H9 (cell line): ENCODE data around the gene MSMB. TPM values are rescaled to one million over a fixed set of nuclear protein-coding genes. Genes with fewer than 3 reads are reported as not detected.
"Not testable (repeated sequence)": the region's sequence is repeated elsewhere in the genome, so short reads cannot be mapped to it uniquely, and the experiment has no call there.

Experiments
- DNase-seq: peaks from one replicate; pipeline ENCODE4 v3.0.0-alpha.2; 2017
- H2AFZ ChIP-seq: one replicate; pipeline ENCODE4 v1.6.1; 2013; ENCODE audit warnings: mild to moderate bottlenecking, low read length, control low read depth, moderate library complexity
- H2AK5ac ChIP-seq: 2 replicates; pipeline ENCODE4 v1.6.1; 2013; ENCODE audit warnings: low read length, control low read depth, mixed read lengths; ENCODE audit not compliant: insufficient read length
- H2BK120ac ChIP-seq: one replicate; pipeline ENCODE4 v1.6.1; 2013; ENCODE audit warnings: low read depth, mild to moderate bottlenecking, low read length, control low read depth, inconsistent platforms; ENCODE audit not compliant: poor library complexity, severe bottlenecking
- H2BK12ac ChIP-seq: 2 replicates; pipeline ENCODE4 v1.6.1; 2013; ENCODE audit warnings: low read length, control low read depth, mixed read lengths, low read depth; ENCODE audit not compliant: insufficient read length
- H2BK15ac ChIP-seq: 2 replicates; pipeline ENCODE4 v1.6.1; 2013; ENCODE audit warnings: low read depth, low read length, control low read depth
- H2BK20ac ChIP-seq: one replicate; pipeline ENCODE4 v1.6.1; 2013; ENCODE audit warnings: low read depth, mild to moderate bottlenecking, low read length, control low read depth, inconsistent platforms; ENCODE audit not compliant: poor library complexity, severe bottlenecking
- H2BK5ac ChIP-seq: 2 replicates; pipeline ENCODE4 v1.6.1; 2013; ENCODE audit warnings: low read length, control low read depth, mixed read lengths; ENCODE audit not compliant: insufficient read length
- H3K14ac ChIP-seq: 2 replicates; pipeline ENCODE4 v1.6.1; 2013; ENCODE audit warnings: low read length, control low read depth; ENCODE audit not compliant: insufficient read depth
- H3K18ac ChIP-seq: 2 replicates; pipeline ENCODE4 v1.6.1; 2013; ENCODE audit warnings: low read depth, mild to moderate bottlenecking, mixed read lengths, low read length, control low read depth; ENCODE audit not compliant: insufficient read length
- H3K23ac ChIP-seq: 2 replicates; pipeline ENCODE4 v1.6.1; 2013; ENCODE audit warnings: low read length, control low read depth, mixed read lengths, low read depth; ENCODE audit not compliant: insufficient read length
- H3K23me2 ChIP-seq: 2 replicates; pipeline ENCODE4 v1.6.1; 2013; ENCODE audit warnings: low read depth, mild to moderate bottlenecking, mixed read lengths, low read length, control low read depth; ENCODE audit not compliant: insufficient read length, poor library complexity, severe bottlenecking
- H3K27ac ChIP-seq: 2 replicates; pipeline ENCODE4 v1.5.1; 2013; ENCODE audit warnings: low read length, control low read depth, mixed read lengths, low read depth; ENCODE audit not compliant: insufficient read length
- H3K27me3 ChIP-seq: 2 replicates; pipeline ENCODE4 v1.6.1; 2013; ENCODE audit warnings: low read length, control low read depth, inconsistent platforms; ENCODE audit not compliant: insufficient read depth
- H3K4ac ChIP-seq: 2 replicates; pipeline ENCODE4 v1.6.1; 2013; ENCODE audit warnings: low read depth, mild to moderate bottlenecking, control low read depth, inconsistent platforms, low read length, moderate library complexity
- H3K4me1 ChIP-seq: 2 replicates; pipeline ENCODE4 v1.6.1; 2013; ENCODE audit warnings: low read length, control low read depth, inconsistent platforms; ENCODE audit not compliant: insufficient read depth
- H3K4me2 ChIP-seq: 2 replicates; pipeline ENCODE4 v1.6.1; 2013; ENCODE audit warnings: low read length, control low read depth, mixed read lengths; ENCODE audit not compliant: insufficient read length, insufficient read depth
- H3K56ac ChIP-seq: 2 replicates; pipeline ENCODE4 v1.6.1; 2013; ENCODE audit warnings: low read depth, mild to moderate bottlenecking, mixed read lengths, low read length, control low read depth; ENCODE audit not compliant: insufficient read length
- H3K79me1 ChIP-seq: 2 replicates; pipeline ENCODE4 v1.6.1; 2013; ENCODE audit warnings: low read depth, mild to moderate bottlenecking, moderate library complexity, low read length, control low read depth, inconsistent platforms; ENCODE audit not compliant: insufficient read depth, poor library complexity, severe bottlenecking
- H3K79me2 ChIP-seq: 2 replicates; pipeline ENCODE4 v1.6.1; 2013; ENCODE audit warnings: low read length, control low read depth, inconsistent platforms; ENCODE audit not compliant: insufficient read depth
- H3K9ac ChIP-seq: 2 replicates; pipeline ENCODE4 v1.6.1; 2013; ENCODE audit warnings: low read length, control low read depth, mixed read lengths; ENCODE audit not compliant: insufficient read length; ENCODE audit errors: extremely low read depth
- H3K9me3 ChIP-seq: one replicate; pipeline ENCODE4 v1.6.1; 2013; ENCODE audit warnings: low read depth, low read length, inconsistent platforms; ENCODE audit not compliant: control insufficient read depth
- H3T11ph ChIP-seq: one replicate; pipeline ENCODE4 v1.6.1; 2013; ENCODE audit warnings: mild to moderate bottlenecking, low read length, control low read depth, inconsistent platforms
- H4K20me1 ChIP-seq: one replicate; pipeline ENCODE4 v1.6.1; 2013; ENCODE audit not compliant: control insufficient read depth, insufficient read length, insufficient read depth
- H4K5ac ChIP-seq: 2 replicates; pipeline ENCODE4 v1.6.1; 2013; ENCODE audit warnings: low read depth, mild to moderate bottlenecking, mixed read lengths, low read length, control low read depth; ENCODE audit not compliant: insufficient read length
- H4K8ac ChIP-seq: replicated peaks from 2 replicates; pipeline ENCODE4 v1.6.1; 2013; ENCODE audit warnings: low read length, control low read depth, mixed read lengths, low read depth; ENCODE audit not compliant: insufficient read length
- H4K91ac ChIP-seq: 2 replicates; pipeline ENCODE4 v1.6.1; 2013; ENCODE audit warnings: low read depth, mild to moderate bottlenecking, moderate library complexity, mixed read lengths, low read length, control low read depth; ENCODE audit not compliant: insufficient read length
- H3K27ac Mint-ChIP-seq, 3 experiments: 2 replicates in 2 of 3; 3 replicates in 1 of 3; pipeline ENCODE4 v1.8.0; 2020 to 2021; ENCODE audit warnings: mixed read lengths in 3 of 3, mild to moderate bottlenecking in 1 of 3, moderate library complexity in 1 of 3
- H3K27me3 Mint-ChIP-seq: 2 replicates; pipeline ENCODE4 v1.8.0; 2021; ENCODE audit warnings: low read depth, mild to moderate bottlenecking, moderate library complexity, mixed read lengths
- H3K36me3 Mint-ChIP-seq, 3 experiments: 2 replicates in 2 of 3; 3 replicates in 1 of 3; pipeline ENCODE4 v1.8.0; 2020 to 2021; ENCODE audit warnings: low read depth in 3 of 3, mixed read lengths in 3 of 3; ENCODE audit not compliant: insufficient read depth in 1 of 3
- H3K4me1 Mint-ChIP-seq, 2 experiments: 2 replicates each; pipeline ENCODE4 v1.8.0; 2020; ENCODE audit warnings: mixed read lengths in 2 of 2
- H3K4me3 Mint-ChIP-seq, 2 experiments: 2 replicates in 1 of 2; 3 replicates in 1 of 2; pipeline ENCODE4 v1.8.0; 2020 to 2021; ENCODE audit warnings: mild to moderate bottlenecking in 2 of 2, mixed read lengths in 2 of 2, moderate library complexity in 1 of 2
- H3K9me3 Mint-ChIP-seq, 2 experiments: 2 replicates in 1 of 2; 3 replicates in 1 of 2; pipeline ENCODE4 v1.8.0; 2020; ENCODE audit warnings: mild to moderate bottlenecking in 2 of 2, mixed read lengths in 2 of 2, moderate library complexity in 1 of 2
- WGBS: extraction: QIAGEN DNeasy Blood & Tissue Kit; methylation state at CpG from one replicate; pipeline ENCODE4 v1.1.7; 2013; ENCODE audit warnings: missing lambda C conversion rate, low lambda C conversion rate, mixed read lengths; ENCODE audit not compliant: insufficient read length; ENCODE audit errors: extremely low coverage; 5-methylcytosine and 5-hydroxymethylcytosine counted together
- total RNA-seq: library from RNA; stranded (reverse); gene quantifications from 2 replicates; pipeline ENCODE4 v1.2.1, GENCODE V29; 2021
- TF ChIP-seq, protein P1 (sequence below): fragments of 200-600 bp; sonication (generic); conservative IDR thresholded peaks from 3 replicates; pipeline ENCODE4 v1.8.0; 2021; ENCODE audit warnings: antibody characterized with exemption, mild to moderate bottlenecking

MSMB gene
- total RNA-seq, 1 experiment from 2014 or later, result not detected

DNA sequence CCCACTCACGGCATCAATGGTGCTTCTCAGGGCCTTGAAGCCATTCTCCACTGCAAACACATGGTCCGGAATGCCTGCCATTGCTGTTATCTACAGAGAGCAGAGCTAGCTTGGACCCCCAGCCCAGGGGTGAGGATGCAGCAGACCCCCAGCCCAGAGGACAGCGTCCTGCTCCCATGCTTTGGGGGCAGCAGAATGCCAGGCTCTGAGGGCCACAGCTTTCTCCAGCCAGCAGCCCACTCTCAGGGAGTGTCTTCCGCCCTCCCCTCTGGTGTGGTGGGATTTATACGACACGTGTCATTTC, 48.1 kb upstream of the MSMB start:
- H3K4me2 ChIP-seq, result no peak overlapping the region
- H3K4ac ChIP-seq, result no peak overlapping the region
- H3K27me3 ChIP-seq, result no peaks in the 10 kb centered on the region
- H4K20me1 ChIP-seq, result no peaks in the 10 kb centered on the region
- H4K91ac ChIP-seq, result no peak overlapping the region
- H3K4me1 ChIP-seq, result no peaks in the 10 kb centered on the region; the same call in 1 of the 2 replicates
- WGBS, result no CpG with 5 or more reads among the region's 6 CpGs
- Mint-ChIP-seq H3K27me3 (peaks cover 3% of the 10 kb centered on the region; the same call in 1 of the 2 replicates), H3K4me1 (peaks cover 25 to 28% of the 10 kb centered on the region in 2 experiments), H3K36me3 (no peaks in the 10 kb centered on the region; a peak in 1 of 7 replicates), H3K27ac (no peak overlapping the region), H3K9me3 (no peaks in the 10 kb centered on the region), H3K4me3 (no peak overlapping the region)
- DNase-seq, result no peak
- H2BK20ac ChIP-seq, result no peak overlapping the region
- H3K23ac ChIP-seq, result no peak overlapping the region
- no peak overlapping the region for H2BK12ac ChIP-seq
- H3K9ac ChIP-seq, result no peak overlapping the region
- no peak overlapping the region for H2BK5ac ChIP-seq
- no peak overlapping the region for H3K56ac ChIP-seq
- H2BK120ac ChIP-seq, result no peak overlapping the region
- no peak overlapping the region for H4K5ac ChIP-seq
- no peak overlapping the region for H3K14ac ChIP-seq
- TF ChIP-seq, protein P1, sequence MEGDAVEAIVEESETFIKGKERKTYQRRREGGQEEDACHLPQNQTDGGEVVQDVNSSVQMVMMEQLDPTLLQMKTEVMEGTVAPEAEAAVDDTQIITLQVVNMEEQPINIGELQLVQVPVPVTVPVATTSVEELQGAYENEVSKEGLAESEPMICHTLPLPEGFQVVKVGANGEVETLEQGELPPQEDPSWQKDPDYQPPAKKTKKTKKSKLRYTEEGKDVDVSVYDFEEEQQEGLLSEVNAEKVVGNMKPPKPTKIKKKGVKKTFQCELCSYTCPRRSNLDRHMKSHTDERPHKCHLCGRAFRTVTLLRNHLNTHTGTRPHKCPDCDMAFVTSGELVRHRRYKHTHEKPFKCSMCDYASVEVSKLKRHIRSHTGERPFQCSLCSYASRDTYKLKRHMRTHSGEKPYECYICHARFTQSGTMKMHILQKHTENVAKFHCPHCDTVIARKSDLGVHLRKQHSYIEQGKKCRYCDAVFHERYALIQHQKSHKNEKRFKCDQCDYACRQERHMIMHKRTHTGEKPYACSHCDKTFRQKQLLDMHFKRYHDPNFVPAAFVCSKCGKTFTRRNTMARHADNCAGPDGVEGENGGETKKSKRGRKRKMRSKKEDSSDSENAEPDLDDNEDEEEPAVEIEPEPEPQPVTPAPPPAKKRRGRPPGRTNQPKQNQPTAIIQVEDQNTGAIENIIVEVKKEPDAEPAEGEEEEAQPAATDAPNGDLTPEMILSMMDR, result no peak
- no peaks in the 10 kb centered on the region for H3K79me1 ChIP-seq
- no peak overlapping the region for H4K8ac ChIP-seq
- no peak overlapping the region for H3K18ac ChIP-seq
- H3K27ac ChIP-seq, result no peak overlapping the region
- no peak overlapping the region for H2BK15ac ChIP-seq
- H2AFZ ChIP-seq, result no peak overlapping the region
- no peaks in the 10 kb centered on the region for H3K23me2 ChIP-seq
- no peaks in the 10 kb centered on the region for H3K79me2 ChIP-seq
- H2AK5ac ChIP-seq, result no peak overlapping the region
- no peak overlapping the region for H3T11ph ChIP-seq
- no peaks in the 10 kb centered on the region for H3K9me3 ChIP-seq

DNA sequence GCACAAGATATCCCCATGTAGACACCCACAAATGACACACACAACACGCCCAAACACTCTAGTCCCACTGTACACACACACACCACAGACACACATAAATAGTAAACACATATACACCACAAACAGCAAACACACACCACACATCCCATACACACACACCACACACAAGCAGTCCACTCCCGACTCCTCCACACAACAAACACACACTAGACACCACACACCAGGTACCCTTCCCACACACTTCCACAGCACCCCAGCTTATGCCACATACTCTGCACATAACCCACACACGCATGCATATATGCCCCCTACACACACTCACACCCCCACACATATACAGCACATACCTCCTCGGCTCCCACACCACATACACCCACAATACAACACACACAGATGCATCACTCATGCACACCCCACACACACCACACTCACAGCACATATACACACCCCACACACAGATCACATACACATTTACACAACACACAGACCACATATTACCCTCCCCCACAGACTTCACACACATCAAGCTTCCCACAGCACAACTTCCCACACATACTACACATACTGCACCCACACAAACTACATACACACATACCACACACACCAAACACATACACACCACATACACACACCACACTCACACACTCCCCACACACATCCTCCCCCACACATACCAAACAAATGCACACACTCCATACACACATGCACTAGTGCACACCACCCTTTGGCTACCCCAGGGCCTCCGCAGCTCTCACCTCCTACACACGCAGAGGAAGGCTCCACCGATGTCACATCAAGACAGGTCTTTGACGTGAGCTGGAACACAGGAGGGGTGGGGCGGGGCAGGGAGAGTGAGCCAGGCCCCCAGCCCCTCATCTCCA, 47.5 kb upstream of the MSMB start:
- not testable (repeated sequence) for H3K56ac ChIP-seq, H3K36me3 Mint-ChIP-seq, H3K4me1 ChIP-seq, H3K23ac ChIP-seq, H2BK120ac ChIP-seq, H3K9ac ChIP-seq, H4K8ac ChIP-seq, H3K18ac ChIP-seq, H3K27me3 ChIP-seq, H3K79me2 ChIP-seq, H3K9me3 Mint-ChIP-seq, H3K27ac ChIP-seq, H2BK12ac ChIP-seq, H2BK5ac ChIP-seq, H3T11ph ChIP-seq, H2AFZ ChIP-seq, H3K4me2 ChIP-seq, H3K27me3 Mint-ChIP-seq, H3K4me3 Mint-ChIP-seq, H4K5ac ChIP-seq, H3K27ac Mint-ChIP-seq, H4K91ac ChIP-seq, DNase-seq, H3K23me2 ChIP-seq, H2AK5ac ChIP-seq, H2BK15ac ChIP-seq, H3K79me1 ChIP-seq, H3K14ac ChIP-seq, H4K20me1 ChIP-seq, H3K4ac ChIP-seq, H3K9me3 ChIP-seq, H2BK20ac ChIP-seq
- peaks cover 25 to 28% of the 10 kb centered on the region in 2 experiments for H3K4me1 Mint-ChIP-seq
- WGBS, result no CpG with 5 or more reads among the region's 9 CpGs
